Fibroblast of skin of right biceps (primary cell): Measurements from ENCODE around the gene HINT2.

ENCODE experiments used
- DNase-seq: peaks from one replicate; pipeline ENCODE4 v3.0.0-alpha.2; 2013

Gene HINT2

GRCh38 chr9:35840881-35841644 lies 26.2 kb upstream of the HINT2 start:
- no peak for DNase-seq

GRCh38 chr9:35839926-35840325 lies 25.1 kb upstream of the HINT2 start:
- no peak for DNase-seq

DNA sequence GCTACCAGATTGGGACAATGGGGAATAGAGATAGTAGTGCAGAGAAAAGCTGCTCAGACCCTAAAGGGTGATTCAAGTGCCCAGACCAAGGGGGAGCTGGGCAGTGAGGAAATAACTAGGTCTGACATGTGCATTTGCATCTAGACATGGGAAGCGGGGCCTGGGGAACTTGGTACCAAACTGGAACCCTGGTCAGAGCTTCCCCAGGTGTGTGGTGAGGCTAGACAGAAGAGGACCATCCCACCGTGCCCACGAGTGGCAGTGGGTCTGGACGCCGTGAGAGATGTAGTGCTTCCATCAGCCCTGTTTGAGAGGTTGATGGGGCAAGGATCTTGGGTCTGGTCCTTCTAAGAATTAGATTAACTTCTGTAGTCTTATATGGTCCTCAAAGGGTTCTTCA lies 21.8 kb upstream of the HINT2 start:
- no peak for DNase-seq

DNA sequence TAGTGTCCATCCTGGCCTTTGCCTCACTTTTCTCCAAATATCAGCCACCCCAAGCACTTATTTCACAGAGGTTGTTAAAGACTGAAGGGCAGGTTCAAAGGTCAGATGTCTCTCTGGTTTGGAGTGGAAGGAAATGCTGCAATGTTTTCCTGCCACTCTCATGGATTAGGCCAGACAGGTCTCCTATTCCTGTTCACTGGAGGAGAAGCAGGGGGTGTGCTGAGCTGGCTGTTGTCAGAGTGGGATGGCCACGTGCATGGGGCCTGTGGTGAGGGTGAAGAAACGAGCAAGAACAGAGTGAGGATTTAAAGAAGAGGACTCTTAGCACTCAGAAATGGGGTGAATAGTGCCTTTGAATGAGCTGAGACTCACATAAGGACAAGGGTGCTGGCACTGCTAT lies 20.9 kb upstream of the HINT2 start:
- DNase-seq = no peak

- DNase-seq = no peak
Measured at GRCh38 chr9:35835216-35835632, 20.4 kb upstream of the HINT2 start.

- no peak for DNase-seq
Measured at GRCh38 chr9:35834260-35835215, 19.7 kb upstream of the HINT2 start.

GRCh38 chr9:35832814-35833213 lies 18.0 kb upstream of the HINT2 start:
- no peak for DNase-seq

- DNase-seq = no peak
Measured at GRCh38 chr9:35831040-35831439, 16.2 kb upstream of the HINT2 start.

GRCh38 chr9:35829764-35830096 lies 14.9 kb upstream of the HINT2 start:
- no peak for DNase-seq

- peak; percentile 92 for DNase-seq
Measured at GRCh38 chr9:35829084-35829763, 14.4 kb upstream of the HINT2 start, which contains the start of gene TMEM8B. TSS of gene TMEM8B (plus strand) at chr9:35829228. CDS start at chr9:35829448, 220 bp downstream.

- no peak for DNase-seq
Measured at GRCh38 chr9:35828716-35829083, 13.9 kb upstream of the HINT2 start, which contains the start of gene FAM221B. TSS of gene FAM221B (minus strand) at chr9:35828732. CDS start at chr9:35826161, 2,571 bp downstream.

DNA sequence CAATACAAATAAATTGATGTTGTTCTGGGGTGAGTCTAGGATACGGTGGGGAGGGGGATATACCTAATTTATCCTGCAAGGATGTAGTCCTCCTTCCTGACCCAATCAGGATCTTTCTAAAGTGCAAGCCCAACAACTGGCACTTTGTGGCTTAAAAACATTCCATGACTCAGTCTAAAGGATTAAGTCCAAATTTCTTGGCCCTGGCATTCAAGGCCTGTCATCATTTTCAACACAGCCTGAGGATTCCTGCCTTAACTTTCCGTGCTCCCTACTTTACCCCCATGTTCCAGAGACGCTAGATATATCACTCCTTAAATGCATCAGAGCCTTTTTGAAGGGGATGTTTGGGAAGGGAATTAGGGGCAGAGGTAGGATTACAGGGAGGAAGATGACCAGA lies 12.6 kb upstream of the HINT2 start:
- DNase-seq = peak; percentile 69

DNA sequence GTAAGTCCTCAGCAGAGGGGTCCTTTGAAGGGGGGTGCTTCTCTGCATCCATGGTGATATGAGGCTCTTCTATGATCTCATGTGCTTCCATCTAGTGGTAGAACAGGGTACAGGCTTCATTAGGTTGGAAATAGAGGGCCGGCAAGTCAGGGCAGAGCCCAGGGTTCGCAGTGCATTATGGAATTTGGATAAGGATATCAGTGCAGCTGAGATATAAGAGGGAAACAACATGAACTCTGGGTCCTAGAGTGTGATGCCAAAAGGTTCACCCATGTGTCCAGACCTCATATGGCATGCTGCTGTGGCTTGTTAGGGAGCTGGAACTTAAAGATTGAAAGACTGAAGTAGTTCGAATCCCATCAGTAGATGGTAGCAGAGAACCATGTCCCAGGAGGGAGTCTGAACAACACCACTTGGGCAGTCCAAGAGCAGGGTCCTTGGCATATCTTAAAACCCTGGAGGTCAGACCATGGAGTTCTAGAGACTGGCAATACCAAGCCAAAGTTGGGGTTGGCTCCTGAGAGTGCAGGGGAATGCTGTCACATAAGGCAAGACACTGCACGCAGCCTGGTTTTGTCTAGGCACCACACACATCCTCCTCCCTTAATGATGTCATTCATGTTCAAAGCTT lies 11.3 kb upstream of the HINT2 start:
- DNase-seq = peak; percentile 62

DNA sequence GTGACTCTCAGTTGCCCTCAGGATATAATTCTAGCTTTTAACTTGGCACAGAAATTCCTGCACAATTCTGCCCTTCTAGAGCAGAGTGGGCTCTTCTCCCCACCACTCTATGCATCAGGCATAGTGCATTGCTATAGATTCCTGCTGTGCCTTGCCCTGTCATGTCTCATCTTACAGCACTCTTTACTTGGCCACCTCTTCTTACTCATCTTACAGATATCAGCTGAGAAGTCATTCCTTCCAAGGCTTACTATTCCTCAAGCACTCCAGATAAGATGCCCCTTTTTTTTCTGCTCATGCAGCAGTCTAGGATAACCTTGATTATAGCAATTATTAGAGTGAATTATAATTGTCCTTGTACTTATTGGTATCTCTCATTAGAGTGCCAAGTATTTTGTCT lies 8.1 kb upstream of the HINT2 start:
- no peak for DNase-seq

- DNase-seq = peak; percentile 84
Measured at GRCh38 chr9:35820076-35820475, 5.2 kb upstream of the HINT2 start.

DNA sequence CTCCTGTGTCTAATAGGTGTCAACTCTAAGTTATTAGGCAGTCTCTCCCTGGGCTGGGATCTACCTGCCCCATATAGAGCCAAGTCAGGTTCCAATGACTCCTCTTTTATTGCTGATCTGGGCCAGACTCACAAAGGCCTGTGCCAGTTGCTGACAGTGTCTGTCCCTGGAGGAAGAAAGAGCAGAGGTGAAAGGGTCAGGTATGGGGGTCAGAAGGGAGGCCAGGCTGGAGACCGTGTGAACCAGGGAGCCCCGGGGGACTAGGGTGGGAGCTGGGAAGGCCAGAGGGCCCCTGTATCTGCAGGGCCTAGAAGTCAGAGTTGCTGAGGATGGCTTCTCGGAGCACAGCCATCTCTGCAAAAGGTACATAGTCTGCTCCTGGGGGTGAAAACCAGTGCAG lies 3.5 kb upstream of the HINT2 start:
- DNase-seq = no peak

GRCh38 chr9:35816708-35817107 lies 1.9 kb upstream of the HINT2 start:
- no peak for DNase-seq

- DNase-seq = peak; percentile 49
Measured at GRCh38 chr9:35814106-35814840, 569 bp downstream of the HINT2 start.

DNA sequence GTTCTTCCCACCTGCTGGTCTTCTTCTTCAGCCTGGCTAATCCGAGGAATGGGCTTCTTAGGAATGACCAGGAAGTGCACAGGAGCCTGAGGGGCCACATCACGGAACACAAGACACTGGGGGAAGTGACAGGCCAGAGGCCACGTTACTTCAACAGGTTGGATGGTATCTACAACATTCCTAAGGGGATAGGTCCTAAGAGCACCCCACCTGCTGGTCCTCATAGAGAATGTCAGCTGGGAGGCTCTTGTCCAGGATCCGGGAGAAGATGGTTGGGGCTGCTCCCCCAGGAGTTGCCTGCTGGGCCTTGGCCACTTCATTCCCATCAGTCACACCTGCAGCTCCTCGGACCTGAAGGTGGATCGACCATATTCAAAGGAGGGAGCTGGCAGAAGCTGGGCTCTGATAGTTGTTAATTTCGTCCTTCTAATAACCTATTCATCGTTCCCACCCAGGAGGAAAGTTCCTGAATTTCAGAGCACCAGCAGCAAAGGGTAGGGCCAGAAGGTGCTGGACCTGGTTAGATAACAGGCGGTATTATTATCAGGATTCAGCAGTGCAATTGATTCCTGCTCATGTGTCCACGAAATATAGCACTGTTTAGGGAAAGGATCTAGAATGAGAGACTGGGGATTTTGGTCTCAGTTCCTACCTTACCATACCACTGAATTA lies 1.3 kb downstream of the HINT2 start:
- peak; percentile 36 for DNase-seq

- peak; percentile 96 for DNase-seq
Measured at GRCh38 chr9:35812025-35812602, 2.7 kb downstream of the HINT2 start, which contains the start of gene SPAG8. TSS of gene SPAG8 (minus strand) at chr9:35812262. CDS start at chr9:35812147, 115 bp downstream.
